Activated CD4-positive, alpha-beta T cell treated with anti-CD3 and anti-CD28 coated beads for 36 hours (primary cell): ENCODE data around the gene CALY. TPM values are rescaled to one million over a fixed set of nuclear protein-coding genes. Genes with fewer than 3 reads are reported as not detected.

Experiments used
- ATAC-seq: fragments of 200-7000 bp; cut with Tn5 transposase; one replicate; pipeline ENCODE4 v1.10.0; 2021; ENCODE audit warnings: mild to moderate bottlenecking, moderate library complexity
- CTCF ChIA-PET: fragments of 350-600 bp; sonication (Branson Sonifier 250); formaldehyde crosslinking; loops from one replicate; lab custom pipeline; 2021; ENCODE audit warnings: antibody characterized with exemption; lab: Charles Lee
- POLR2A ChIA-PET: fragments of 350-600 bp; sonication (Branson Sonifier 250); formaldehyde crosslinking; loops from one replicate; lab custom pipeline; 2021; ENCODE audit warnings: antibody characterized with exemption, inconsistent platforms; lab: Charles Lee
- DNase-seq: peaks from one replicate; pipeline ENCODE4 v3.0.0-alpha.2; 2020
- H3K27ac Mint-ChIP-seq: one replicate; pipeline ENCODE4 v1.8.0; 2021; ENCODE audit warnings: mixed read lengths
- H3K27me3 Mint-ChIP-seq: one replicate; pipeline ENCODE4 v1.8.0; 2021; ENCODE audit warnings: mixed read lengths
- H3K36me3 Mint-ChIP-seq: one replicate; pipeline ENCODE4 v1.8.0; 2021; ENCODE audit warnings: low read depth, mixed read lengths
- H3K4me1 Mint-ChIP-seq: one replicate; pipeline ENCODE4 v1.8.0; 2021; ENCODE audit warnings: mixed read lengths
- H3K4me3 Mint-ChIP-seq: one replicate; pipeline ENCODE4 v1.8.0; 2021; ENCODE audit warnings: mild to moderate bottlenecking, moderate library complexity, mixed read lengths
- H3K9me3 Mint-ChIP-seq: one replicate; pipeline ENCODE4 v1.8.0; 2021; ENCODE audit warnings: low read depth, mixed read lengths
- intact Hi-C, 2 experiments: fragments of 100-400 bp; cut with DNase I in 1 of 2; cut with micrococcal nuclease in 1 of 2; formaldehyde crosslinking; loops; one replicate each; pipeline versions ENCODE4 v1.14.2 to v1.15.1; 2022 to 2024; cut with DNase I, micrococcal nuclease
- total RNA-seq, 2 experiments: library from RNA; stranded (reverse); gene quantifications; one replicate each; pipeline ENCODE4 v1.2.3, GENCODE V29; 2021

Gene CALY
- total RNA-seq, 2 experiments from 2014 or later, result not detected

GRCh38 chr10:133297504-133297903 is 39.2 kb downstream of the CALY start:
- H3K36me3 Mint-ChIP-seq, result peaks cover 56% of the 10 kb centered on the region
- ChIA-PET CTCF (no interaction called here), POLR2A (no interaction called here)
- no peak overlapping the region for H3K4me3 Mint-ChIP-seq
- intact Hi-C loops, result no loop called here
- H3K27me3 Mint-ChIP-seq, result no peaks in the 10 kb centered on the region
- H3K4me1 Mint-ChIP-seq, result peaks cover 10% of the 10 kb centered on the region
- DNase-seq, result no peak
- no peaks in the 10 kb centered on the region for H3K9me3 Mint-ChIP-seq
- no peak overlapping the region for H3K27ac Mint-ChIP-seq
- no peak for ATAC-seq

DNA sequence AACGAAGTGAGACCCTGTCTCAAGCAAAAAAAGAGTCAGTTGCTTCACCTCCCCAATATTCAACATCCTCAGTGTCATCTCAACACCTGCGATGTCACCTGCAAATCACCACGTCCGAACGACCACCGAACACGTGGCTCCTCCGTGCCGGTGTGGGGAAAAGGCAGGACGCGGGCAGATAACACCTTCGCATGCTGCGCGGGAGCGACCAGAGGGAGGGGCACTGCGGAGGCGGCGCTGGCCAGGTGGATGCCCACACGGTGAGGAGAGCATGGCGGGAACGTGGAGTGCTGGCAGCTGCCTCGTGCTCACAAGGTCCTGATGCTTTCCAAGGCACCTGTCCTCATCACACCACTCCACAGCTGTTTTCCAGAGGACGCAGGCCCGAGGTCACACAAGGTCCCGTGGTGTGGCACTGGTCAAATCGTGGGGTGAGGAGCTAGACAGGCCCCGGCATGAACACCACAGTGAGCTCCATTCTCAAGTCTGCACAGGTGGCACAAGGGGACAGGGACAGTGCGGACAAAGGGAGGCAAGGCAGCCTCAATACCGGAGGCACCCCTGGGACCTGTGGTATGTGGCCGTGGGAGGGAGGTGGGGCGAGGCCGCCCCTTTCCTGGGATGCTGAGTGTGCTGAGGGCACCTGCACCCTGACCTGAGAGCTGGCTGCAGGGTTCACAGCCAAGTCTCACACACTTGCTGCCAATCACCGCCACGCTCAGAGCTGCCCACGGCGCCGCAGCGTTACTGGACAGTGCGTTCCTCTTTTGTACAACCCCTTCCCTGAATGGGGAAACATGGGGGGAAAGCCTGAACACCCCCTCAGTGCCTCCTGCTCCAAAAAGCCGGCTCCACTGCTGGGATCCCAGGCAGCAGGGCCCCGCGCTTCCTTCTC is 41.0 kb downstream of the CALY start:
- ATAC-seq (no peak), DNase-seq (no peak)
- Mint-ChIP-seq H3K9me3 (no peaks in the 10 kb centered on the region), H3K4me1 (peaks cover 9% of the 10 kb centered on the region), H3K27me3 (no peaks in the 10 kb centered on the region), H3K27ac (no peak overlapping the region), H3K4me3 (no peak overlapping the region), H3K36me3 (peaks cover 56% of the 10 kb centered on the region)
- ChIA-PET POLR2A (no interaction called here), CTCF (interaction anchor here (0.5 to 0.8 kb wide), 2 partner anchors 190 to 212 kb away, joined by 3 to 4 read pairs; no protein-coding TSS in a partner anchor)
- intact Hi-C loops, result no loop called here

- CTCF ChIA-PET, result no interaction called here
- POLR2A ChIA-PET, result no interaction called here
- Mint-ChIP-seq H3K4me1 (peaks cover 9% of the 10 kb centered on the region), H3K4me3 (no peak overlapping the region), H3K36me3 (peaks cover 47% of the 10 kb centered on the region), H3K27me3 (no peaks in the 10 kb centered on the region), H3K9me3 (no peaks in the 10 kb centered on the region), H3K27ac (no peak overlapping the region)
- no peak for DNase-seq
- intact Hi-C loops, result no loop called here
- no peak for ATAC-seq
Observed at GRCh38 chr10:133294189-133294588, 42.5 kb downstream of the CALY start.

DNA sequence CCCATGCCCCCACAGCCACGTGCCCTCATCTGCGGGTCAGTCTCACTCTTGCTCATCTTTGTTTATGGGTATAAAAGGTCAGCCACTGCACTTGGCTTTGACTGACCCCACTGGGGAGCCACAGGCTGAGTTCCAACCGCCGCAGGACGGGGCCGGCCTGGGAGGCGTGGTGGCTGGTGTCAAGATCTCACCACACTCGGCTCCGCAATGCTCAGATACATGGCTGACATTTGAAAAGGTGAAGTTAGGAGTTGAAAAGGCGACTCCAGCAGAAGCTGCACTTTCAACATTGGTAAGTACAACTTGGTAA is 42.9 kb downstream of the CALY start:
- H3K4me3 Mint-ChIP-seq, result no peak overlapping the region
- ATAC-seq (no peak), DNase-seq (no peak)
- H3K9me3 Mint-ChIP-seq, result no peaks in the 10 kb centered on the region
- no peak overlapping the region for H3K27ac Mint-ChIP-seq
- peaks cover 9% of the 10 kb centered on the region for H3K4me1 Mint-ChIP-seq
- POLR2A ChIA-PET, result no interaction called here
- peaks cover 47% of the 10 kb centered on the region for H3K36me3 Mint-ChIP-seq
- H3K27me3 Mint-ChIP-seq, result no peaks in the 10 kb centered on the region
- CTCF ChIA-PET, result no interaction called here
- intact Hi-C loops, result no loop called here

DNA sequence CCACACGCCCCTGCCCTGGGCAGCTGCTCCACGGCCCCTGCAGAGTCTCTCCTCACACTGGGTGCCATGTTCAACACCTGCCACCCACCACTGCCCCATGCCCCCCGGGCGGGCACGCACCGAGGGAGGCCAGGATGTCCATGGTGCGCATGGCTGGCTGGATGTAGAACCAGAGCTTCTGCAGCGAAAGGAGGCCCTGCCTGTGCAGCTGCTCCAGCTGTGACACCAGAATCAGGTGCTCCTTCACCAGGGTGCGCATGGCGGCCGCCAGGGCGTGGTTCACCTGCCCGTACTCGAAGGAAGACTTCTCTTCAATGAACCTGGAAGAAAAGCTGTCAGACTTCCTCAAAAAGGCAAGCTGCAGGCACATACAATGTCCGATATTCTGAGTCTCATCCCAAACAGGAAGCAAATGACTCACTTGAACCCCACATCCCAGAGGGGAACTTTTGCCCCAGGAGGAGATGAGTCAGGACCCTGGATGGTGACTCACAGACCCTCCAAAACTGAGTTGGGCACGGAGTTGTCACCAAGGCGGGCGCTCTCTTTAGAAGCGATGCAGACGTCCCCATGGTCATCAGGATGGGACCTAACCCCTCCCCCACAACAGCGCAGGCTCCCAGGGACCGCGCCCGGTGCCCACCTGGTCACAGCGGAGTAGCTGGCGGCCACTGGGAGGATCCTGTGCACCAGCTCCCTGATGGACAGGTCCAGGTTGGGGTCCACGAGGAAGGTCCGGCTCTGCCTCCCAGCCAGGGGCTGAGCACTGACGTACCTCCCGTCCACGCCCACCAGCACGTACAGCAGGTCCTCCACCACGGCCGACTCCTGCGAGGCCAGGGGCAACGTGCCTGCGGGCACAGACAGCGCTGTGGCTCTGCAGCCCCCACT is 43.5 kb downstream of the CALY start:
- ChIA-PET CTCF (interaction anchor here (0.9 kb wide), 1 partner anchor 15 kb away, joined by 3 read pairs; no protein-coding TSS in a partner anchor), POLR2A (no interaction called here)
- ATAC-seq (peak; percentile 57), DNase-seq (no peak)
- peaks cover 48% of the 10 kb centered on the region for H3K36me3 Mint-ChIP-seq
- H3K4me1 Mint-ChIP-seq, result peaks cover 9% of the 10 kb centered on the region
- intact Hi-C loops, result no loop called here
- H3K27me3 Mint-ChIP-seq, result no peaks in the 10 kb centered on the region
- no peaks in the 10 kb centered on the region for H3K9me3 Mint-ChIP-seq
- no peak overlapping the region for H3K4me3 Mint-ChIP-seq
- H3K27ac Mint-ChIP-seq, result no peak overlapping the region

- no peak for ATAC-seq
- Mint-ChIP-seq H3K9me3 (no peaks in the 10 kb centered on the region), H3K27me3 (no peaks in the 10 kb centered on the region), H3K36me3 (peaks cover 52% of the 10 kb centered on the region), H3K4me3 (no peak overlapping the region), H3K4me1 (peaks cover 9% of the 10 kb centered on the region), H3K27ac (no peak overlapping the region)
- CTCF ChIA-PET, result no interaction called here
- intact Hi-C loops, result no loop called here
- DNase-seq, result no peak
- POLR2A ChIA-PET, result no interaction called here
Observed at GRCh38 chr10:133289761-133290160, 46.9 kb downstream of the CALY start.

DNA sequence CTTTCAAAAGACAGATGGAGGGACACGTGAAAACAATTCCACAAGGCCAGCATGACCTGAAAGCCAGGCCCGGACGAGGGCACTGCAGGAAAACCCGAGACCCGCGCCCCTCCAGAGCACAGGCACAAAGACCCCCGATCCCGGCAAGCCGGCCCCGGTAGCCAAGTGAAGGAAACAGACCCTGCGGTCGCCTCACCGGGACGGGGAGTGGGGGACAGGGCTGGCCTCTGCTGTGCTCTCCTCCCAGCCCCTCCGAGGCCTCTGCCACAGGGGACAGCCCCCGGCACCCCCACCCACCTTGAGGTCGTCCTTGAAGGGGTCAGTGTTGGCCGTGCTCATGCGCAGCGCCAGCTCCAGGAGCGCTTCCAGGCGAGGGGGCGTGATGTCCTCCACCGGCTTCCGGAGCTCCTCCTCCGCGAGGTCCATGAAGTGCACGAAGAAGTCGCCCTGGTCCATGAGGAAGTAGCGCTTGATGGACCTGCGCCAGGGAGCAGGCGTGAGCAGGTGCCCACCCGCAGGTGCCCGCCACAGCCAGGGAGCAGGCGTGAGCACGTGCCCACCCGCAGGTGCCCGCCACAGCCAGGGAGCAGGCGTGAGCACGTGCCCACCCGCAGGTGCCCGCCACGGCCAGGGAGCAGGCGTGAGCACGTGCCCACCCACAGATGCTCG is 48.7 kb downstream of the CALY start:
- DNase-seq, result no peak
- Mint-ChIP-seq H3K27ac (no peak overlapping the region), H3K9me3 (no peaks in the 10 kb centered on the region)

GRCh38 chr10:133286366-133286765 is 50.3 kb downstream of the CALY start:
- intact Hi-C loops, result no loop called here
- Mint-ChIP-seq H3K4me1 (no peaks in the 10 kb centered on the region), H3K27ac (peak overlapping the region; percentile 24), H3K27me3 (no peaks in the 10 kb centered on the region), H3K9me3 (no peaks in the 10 kb centered on the region), H3K36me3 (peaks cover 49% of the 10 kb centered on the region), H3K4me3 (no peak overlapping the region)
- ChIA-PET CTCF (interaction anchor here (0.9 to 1.2 kb wide), 2 partner anchors 11 to 22 kb away, joined by 3 read pairs; no protein-coding TSS in a partner anchor), POLR2A (no interaction called here)
- no peak for ATAC-seq
- DNase-seq, result no peak

More for the DNA sequence above, 48.7 kb downstream of the CALY start:
- CTCF ChIA-PET, result interaction anchor here (0.6 to 1.0 kb wide), 2 partner anchors 10 to 407 kb away, joined by 3 read pairs; no protein-coding TSS in a partner anchor
- POLR2A ChIA-PET, result no interaction called here
- no peak overlapping the region for H3K4me3 Mint-ChIP-seq
- no peak for ATAC-seq
- no peaks in the 10 kb centered on the region for H3K27me3 Mint-ChIP-seq
- peaks cover under 1% of the 10 kb centered on the region for H3K4me1 Mint-ChIP-seq
- intact Hi-C loops, result no loop called here
- peaks cover 48% of the 10 kb centered on the region for H3K36me3 Mint-ChIP-seq

- H3K27ac Mint-ChIP-seq, result no peak overlapping the region
- ATAC-seq (no peak), DNase-seq (no peak)
- no peaks in the 10 kb centered on the region for H3K9me3 Mint-ChIP-seq
- no peaks in the 10 kb centered on the region for H3K4me1 Mint-ChIP-seq
- H3K4me3 Mint-ChIP-seq, result no peak overlapping the region
- intact Hi-C loops, result no loop called here
- CTCF ChIA-PET, result interaction anchor here (0.9 kb wide), 1 partner anchor 10 kb away, joined by 3 read pairs; no protein-coding TSS in a partner anchor
- no peaks in the 10 kb centered on the region for H3K27me3 Mint-ChIP-seq
- POLR2A ChIA-PET, result no interaction called here
- peaks cover 49% of the 10 kb centered on the region for H3K36me3 Mint-ChIP-seq
Observed at GRCh38 chr10:133285217-133285616, 51.5 kb downstream of the CALY start.

- H3K36me3 Mint-ChIP-seq, result peaks cover 45% of the 10 kb centered on the region
Observed at GRCh38 chr10:133283931-133284330, 52.8 kb downstream of the CALY start.

DNA sequence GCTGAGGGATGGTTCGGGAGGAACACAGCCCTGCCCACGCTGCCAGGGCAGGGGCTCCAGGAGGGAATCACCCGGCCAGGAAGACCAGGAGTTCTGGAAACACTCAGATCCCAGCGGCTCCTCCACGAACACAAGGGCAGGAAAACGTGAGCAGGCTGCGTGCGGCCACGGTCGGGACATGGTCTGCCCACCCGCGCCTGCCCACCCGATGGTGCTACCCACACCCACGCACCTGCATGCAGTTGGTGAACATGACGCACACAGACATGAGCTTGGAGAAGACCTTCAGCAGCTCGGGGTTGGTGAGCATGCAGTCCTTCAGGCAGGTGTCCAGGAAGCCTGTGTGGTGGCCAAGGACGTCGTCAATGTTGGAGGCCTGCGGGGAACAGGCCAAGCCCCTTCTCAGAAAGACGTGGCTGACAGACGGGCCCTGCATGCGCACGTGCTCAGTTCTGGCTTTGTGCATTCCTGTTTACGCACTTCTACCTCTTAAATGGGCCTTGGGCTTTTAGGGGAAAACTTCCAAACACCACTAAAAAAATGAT is 53.8 kb downstream of the CALY start:
- DNase-seq, result no peak
- Mint-ChIP-seq H3K4me1 (peaks cover 13% of the 10 kb centered on the region), H3K9me3 (no peaks in the 10 kb centered on the region), H3K27ac (no peak overlapping the region), H3K27me3 (no peaks in the 10 kb centered on the region), H3K4me3 (no peak overlapping the region), H3K36me3 (peaks cover 37% of the 10 kb centered on the region)
- ChIA-PET CTCF (no interaction called here), POLR2A (no interaction called here)
- intact Hi-C loops, result no loop called here
- no peak for ATAC-seq

More at GRCh38 chr10:133283931-133284330, 52.8 kb downstream of the CALY start:
- DNase-seq, result no peak
- intact Hi-C loops, result no loop called here
- Mint-ChIP-seq H3K27me3 (no peaks in the 10 kb centered on the region), H3K9me3 (no peaks in the 10 kb centered on the region), H3K4me1 (peaks cover 4% of the 10 kb centered on the region), H3K27ac (no peak overlapping the region), H3K4me3 (no peak overlapping the region)
- POLR2A ChIA-PET, result no interaction called here
- CTCF ChIA-PET, result interaction anchor here (0.7 kb wide), 1 partner anchor 24 kb away, joined by 3 read pairs; no protein-coding TSS in a partner anchor
- ATAC-seq, result no peak
